Fibroblast of skin of abdomen (primary cell): ENCODE data around the gene AIDA.
A peak's percentile ranks its signal among the peaks of the same experiment; 100 is the strongest.

Experiments used
- DNase-seq: peaks from one replicate; pipeline ENCODE4 v3.0.0-alpha.2; 2013

The AIDA gene

GRCh38 chr1:222643938-222644635 is 68.2 kb downstream of the AIDA start:
- DNase-seq: peak; percentile 99

GRCh38 chr1:222643606-222643937 is 68.7 kb downstream of the AIDA start:
- DNase-seq: no peak

GRCh38 chr1:222642468-222642867 is 69.8 kb downstream of the AIDA start:
- no peak for DNase-seq

- no peak for DNase-seq
Observed at GRCh38 chr1:222641269-222641948, 70.9 kb downstream of the AIDA start.

- DNase-seq: peak; percentile 86
Observed at GRCh38 chr1:222634180-222635013, 77.9 kb downstream of the AIDA start.

- DNase-seq: no peak
Observed at GRCh38 chr1:222632749-222633148, 79.5 kb downstream of the AIDA start.

GRCh38 chr1:222631611-222632208 is 80.6 kb downstream of the AIDA start:
- DNase-seq: no peak

- DNase-seq: no peak
Observed at GRCh38 chr1:222629921-222630535, 82.3 kb downstream of the AIDA start.

GRCh38 chr1:222627232-222627631 is 85.1 kb downstream of the AIDA start:
- no peak for DNase-seq

- no peak for DNase-seq
Observed at GRCh38 chr1:222624214-222624613, 88.1 kb downstream of the AIDA start.

GRCh38 chr1:222623458-222623857 is 88.8 kb downstream of the AIDA start:
- no peak for DNase-seq

GRCh38 chr1:222622765-222623164 is 89.5 kb downstream of the AIDA start:
- DNase-seq: no peak

GRCh38 chr1:222620566-222620965 is 91.7 kb downstream of the AIDA start:
- no peak for DNase-seq

GRCh38 chr1:222618880-222619596 is 93.3 kb downstream of the AIDA start:
- DNase-seq: peak; percentile 23
